K562 (cell line): ENCODE results near the gene VPS50. TPM values are rescaled to one million over a fixed set of nuclear protein-coding genes. Genes with fewer than 3 reads are reported as not detected.

Experiments used
- ATAC-seq: fragments of 200-7000 bp; cut with Tn5 transposase; 3 replicates; pipeline ENCODE4 v1.9.1; 2020; ENCODE audit warnings: moderate library complexity
- BruUV-seq: library from RNA; stranded (reverse); fragments of 400-500 nt; replicated peaks from 2 replicates; lab custom pipeline; 2021; lab: Mats Ljungman, UMichigan
- CTCF ChIA-PET: fragments of 300-600 bp; formaldehyde crosslinking; extraction: SDS; loops from one replicate; lab custom pipeline; 2021; ENCODE audit warnings: low intra/inter-chr PET ratio; lab: Yijun Ruan, JAX
- POLR2A ChIA-PET: fragments of 300-600, 350-650 bp; sonication (Branson Sonifier 250); formaldehyde crosslinking; extraction: SDS; loops from one replicate; lab custom pipeline; 2021; ENCODE audit warnings: antibody characterized with exemption, inconsistent platforms; lab: Yijun Ruan, JAX
- DNase-seq, 4 experiments: peaks; one replicate each; pipeline versions ENCODE4 v3.0.0 to v3.0.0-alpha.2; 2011 to 2018; ENCODE audit warnings: low spot score in 3 of 4, mixed read lengths in 3 of 4; ENCODE audit errors: extremely low read depth in 1 of 4
- FAIRE-seq: peaks from 2 replicates; lab custom pipeline; 2011; peaks lifted over from hg19 to GRCh38; lab: Jason Lieb, UNC
- H2AFZ ChIP-seq: 2 replicates; pipeline ENCODE4 v1.6.0; 2011; ENCODE audit warnings: low read depth, low read length, control low read depth, inconsistent platforms
- H3K27ac ChIP-seq: fragments of 200-600 bp; 3 replicates; pipeline ENCODE4 v1.8.0; 2011; ENCODE audit warnings: low read depth, mild to moderate bottlenecking, control low read depth, inconsistent platforms, low read length, moderate library complexity, mixed read lengths; ENCODE audit errors: extremely low read depth
- H3K27me3 ChIP-seq, 2 experiments: fragments of 300-600 bp in 1 of 2; 2 replicates in 1 of 2; 3 replicates in 1 of 2; pipeline versions ENCODE4 v1.6.0 to v1.8.0; 2011; ENCODE audit warnings: inconsistent platforms in 2 of 2, low read length in 2 of 2, mild to moderate bottlenecking in 1 of 2, mixed read lengths in 1 of 2, moderate library complexity in 1 of 2; ENCODE audit not compliant: control insufficient read depth in 2 of 2, insufficient read depth in 2 of 2
- H3K36me3 ChIP-seq: fragments of 300-600 bp; 3 replicates; pipeline ENCODE4 v1.8.0; 2011; ENCODE audit warnings: mild to moderate bottlenecking, low read length, inconsistent platforms; ENCODE audit not compliant: control insufficient read depth, insufficient read depth
- H3K4me1 ChIP-seq, 2 experiments: fragments of 200-600 bp in 1 of 2; replicated peaks in 1 of 2; 2 replicates in 1 of 2; 3 replicates in 1 of 2; pipeline versions ENCODE4 v1.5.1 to v1.8.0; 2011; ENCODE audit warnings: inconsistent platforms in 2 of 2, low read length in 2 of 2, mild to moderate bottlenecking in 1 of 2, mixed read lengths in 1 of 2, moderate library complexity in 1 of 2; ENCODE audit not compliant: control insufficient read depth in 2 of 2, insufficient read depth in 2 of 2
- H3K4me2 ChIP-seq: 2 replicates; pipeline ENCODE4 v1.6.1; 2011; ENCODE audit warnings: low read length, control low read depth, inconsistent platforms, mixed read lengths; ENCODE audit not compliant: insufficient read depth
- H3K4me3 ChIP-seq: fragments of 200-600 bp; sonication (generic), shearing (Covaris generic); 2 replicates; pipeline ENCODE4 v1.5.1; 2016; ENCODE audit warnings: control low read depth, inconsistent platforms
- H3K79me2 ChIP-seq: fragments of 200-600 bp; 3 replicates; pipeline ENCODE4 v1.8.0; 2011; ENCODE audit warnings: low read length, inconsistent platforms; ENCODE audit not compliant: control insufficient read depth, insufficient read depth
- H3K9ac ChIP-seq, 2 experiments: 2 replicates each; pipeline versions ENCODE4 v1.6.0 to v1.6.1; 2011; ENCODE audit warnings: low read depth in 2 of 2, low read length in 2 of 2, control low read depth in 1 of 2, inconsistent platforms in 1 of 2, mild to moderate bottlenecking in 1 of 2, mixed read lengths in 1 of 2; ENCODE audit not compliant: insufficient read depth in 1 of 2
- H3K9me1 ChIP-seq: one replicate; pipeline ENCODE4 v1.6.0; 2011; ENCODE audit warnings: inconsistent platforms, mild to moderate bottlenecking, low read length, moderate library complexity; ENCODE audit not compliant: control insufficient read depth, insufficient read depth
- H3K9me3 ChIP-seq: replicated peaks from 2 replicates; pipeline ENCODE4 v1.5.1; 2011; ENCODE audit warnings: low read depth, low read length, inconsistent platforms; ENCODE audit not compliant: control insufficient read depth, insufficient read depth
- H4K20me1 ChIP-seq: replicated peaks from 2 replicates; pipeline ENCODE4 v1.6.1; 2011; ENCODE audit warnings: low read length, inconsistent platforms, mixed read lengths; ENCODE audit not compliant: control insufficient read depth, insufficient read depth
- RFX1 ChIP-seq: fragments of 450-650 bp; IDR thresholded peaks from 2 replicates; pipeline ENCODE4 v1.6.1; 2016; ENCODE audit warnings: mild to moderate bottlenecking, moderate library complexity
- SRSF1 ChIP-seq: fragments of 200-400 bp; formaldehyde crosslinking; IDR thresholded peaks from 2 replicates; pipeline ENCODE4 v1.6.1; 2017; ENCODE audit warnings: mild to moderate bottlenecking, low read depth, low read length, moderate library complexity
- WHSC1 ChIP-seq: IDR thresholded peaks from one replicate; pipeline ENCODE4 v1.6.1; 2012; ENCODE audit warnings: low read length, control low read depth, inconsistent platforms
- ZNF165 ChIP-seq: fragments of 250-450 bp; sonication (Bioruptor Pico); IDR thresholded peaks from 2 replicates; pipeline ENCODE4 v1.4.0; 2020; ENCODE audit warnings: borderline replicate concordance
- WGBS: fragments of 100-300 bp; shearing (Covaris generic); methylation state at CpG from one replicate; pipeline ENCODE4 v1.1.6; 2016; ENCODE audit warnings: low coverage, mixed read lengths; ENCODE audit not compliant: insufficient coverage; ENCODE audit errors: missing lambda C conversion rate; 5-methylcytosine and 5-hydroxymethylcytosine counted together
- in situ Hi-C: fragments of 300-500 bp; cut with MboI; formaldehyde crosslinking; loops from 4 replicates; pipeline ENCODE4 v1.15.0; 2018; ENCODE audit warnings: inconsistent platforms, mixed read lengths
- intact Hi-C: fragments of 100-400 bp; cut with micrococcal nuclease; formaldehyde crosslinking; loops from 2 replicates; pipeline ENCODE4 v1.14.2; 2022
- polyA plus RNA-seq, 8 experiments: library from polyadenylated mRNA; depleted of rRNA in 4 of 8; stranded (reverse) in 5 of 8; unstranded in 3 of 8; fragments of >200 nt; fragmentation: Nextera tagmentation in 2 of 8; fragmentation: Illumina TruSeq in 1 of 8; extraction: Ambion mirVana in 2 of 8; extraction: Trizol in 1 of 8; gene quantifications; 2 replicates each; pipeline versions ENCODE4 v1.2.1 to v1.2.3, GENCODE V29; 2011 to 2014; ENCODE audit warnings: inconsistent platforms in 1 of 8, missing spikeins in 1 of 8
- total RNA-seq, 7 experiments: library from RNA; depleted of rRNA in 6 of 7; stranded (reverse); fragments of >200 nt in 6 of 7; fragmentation: Illumina TruSeq in 2 of 7; extraction: Trizol in 2 of 7; gene quantifications; 2 replicates each; pipeline versions ENCODE4 v1.2.1 to v1.2.3, GENCODE V29; 2011 to 2021; ENCODE audit warnings: low replicate concordance in 1 of 7
- TF ChIP-seq, protein P1 (sequence below): fragments of 450-650 bp; IDR thresholded peaks from 2 replicates; pipeline ENCODE4 v1.6.1; 2016; ENCODE audit warnings: low read depth

VPS50 gene
- total and polyA plus RNA-seq, 9 of the 15 experiments (the other 6 are each of a cell fraction or from before 2014, with no cell fraction given) = 10.5 to 29.4 (median 15.8) TPM

DNA sequence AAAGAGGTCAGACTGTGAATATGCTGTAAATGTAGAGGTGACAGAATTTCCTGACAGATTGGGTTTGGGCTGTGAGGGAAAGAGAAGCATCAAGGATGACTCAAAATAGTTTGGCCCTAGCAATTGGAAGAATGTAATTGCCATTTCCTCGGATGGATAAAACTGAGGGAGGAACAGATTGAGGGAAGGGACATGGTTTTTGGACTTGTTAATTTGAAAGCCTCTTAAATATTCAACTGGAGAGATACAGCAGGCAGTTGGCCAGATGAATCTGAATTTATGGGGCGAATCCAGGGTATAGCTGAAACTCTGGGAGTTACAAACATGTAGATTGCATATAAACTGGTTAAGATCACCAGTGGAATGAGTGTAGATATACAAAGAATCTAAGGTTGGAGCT, 3.4 kb downstream of the VPS50 start (continued):
- TF ChIP-seq, protein P1, sequence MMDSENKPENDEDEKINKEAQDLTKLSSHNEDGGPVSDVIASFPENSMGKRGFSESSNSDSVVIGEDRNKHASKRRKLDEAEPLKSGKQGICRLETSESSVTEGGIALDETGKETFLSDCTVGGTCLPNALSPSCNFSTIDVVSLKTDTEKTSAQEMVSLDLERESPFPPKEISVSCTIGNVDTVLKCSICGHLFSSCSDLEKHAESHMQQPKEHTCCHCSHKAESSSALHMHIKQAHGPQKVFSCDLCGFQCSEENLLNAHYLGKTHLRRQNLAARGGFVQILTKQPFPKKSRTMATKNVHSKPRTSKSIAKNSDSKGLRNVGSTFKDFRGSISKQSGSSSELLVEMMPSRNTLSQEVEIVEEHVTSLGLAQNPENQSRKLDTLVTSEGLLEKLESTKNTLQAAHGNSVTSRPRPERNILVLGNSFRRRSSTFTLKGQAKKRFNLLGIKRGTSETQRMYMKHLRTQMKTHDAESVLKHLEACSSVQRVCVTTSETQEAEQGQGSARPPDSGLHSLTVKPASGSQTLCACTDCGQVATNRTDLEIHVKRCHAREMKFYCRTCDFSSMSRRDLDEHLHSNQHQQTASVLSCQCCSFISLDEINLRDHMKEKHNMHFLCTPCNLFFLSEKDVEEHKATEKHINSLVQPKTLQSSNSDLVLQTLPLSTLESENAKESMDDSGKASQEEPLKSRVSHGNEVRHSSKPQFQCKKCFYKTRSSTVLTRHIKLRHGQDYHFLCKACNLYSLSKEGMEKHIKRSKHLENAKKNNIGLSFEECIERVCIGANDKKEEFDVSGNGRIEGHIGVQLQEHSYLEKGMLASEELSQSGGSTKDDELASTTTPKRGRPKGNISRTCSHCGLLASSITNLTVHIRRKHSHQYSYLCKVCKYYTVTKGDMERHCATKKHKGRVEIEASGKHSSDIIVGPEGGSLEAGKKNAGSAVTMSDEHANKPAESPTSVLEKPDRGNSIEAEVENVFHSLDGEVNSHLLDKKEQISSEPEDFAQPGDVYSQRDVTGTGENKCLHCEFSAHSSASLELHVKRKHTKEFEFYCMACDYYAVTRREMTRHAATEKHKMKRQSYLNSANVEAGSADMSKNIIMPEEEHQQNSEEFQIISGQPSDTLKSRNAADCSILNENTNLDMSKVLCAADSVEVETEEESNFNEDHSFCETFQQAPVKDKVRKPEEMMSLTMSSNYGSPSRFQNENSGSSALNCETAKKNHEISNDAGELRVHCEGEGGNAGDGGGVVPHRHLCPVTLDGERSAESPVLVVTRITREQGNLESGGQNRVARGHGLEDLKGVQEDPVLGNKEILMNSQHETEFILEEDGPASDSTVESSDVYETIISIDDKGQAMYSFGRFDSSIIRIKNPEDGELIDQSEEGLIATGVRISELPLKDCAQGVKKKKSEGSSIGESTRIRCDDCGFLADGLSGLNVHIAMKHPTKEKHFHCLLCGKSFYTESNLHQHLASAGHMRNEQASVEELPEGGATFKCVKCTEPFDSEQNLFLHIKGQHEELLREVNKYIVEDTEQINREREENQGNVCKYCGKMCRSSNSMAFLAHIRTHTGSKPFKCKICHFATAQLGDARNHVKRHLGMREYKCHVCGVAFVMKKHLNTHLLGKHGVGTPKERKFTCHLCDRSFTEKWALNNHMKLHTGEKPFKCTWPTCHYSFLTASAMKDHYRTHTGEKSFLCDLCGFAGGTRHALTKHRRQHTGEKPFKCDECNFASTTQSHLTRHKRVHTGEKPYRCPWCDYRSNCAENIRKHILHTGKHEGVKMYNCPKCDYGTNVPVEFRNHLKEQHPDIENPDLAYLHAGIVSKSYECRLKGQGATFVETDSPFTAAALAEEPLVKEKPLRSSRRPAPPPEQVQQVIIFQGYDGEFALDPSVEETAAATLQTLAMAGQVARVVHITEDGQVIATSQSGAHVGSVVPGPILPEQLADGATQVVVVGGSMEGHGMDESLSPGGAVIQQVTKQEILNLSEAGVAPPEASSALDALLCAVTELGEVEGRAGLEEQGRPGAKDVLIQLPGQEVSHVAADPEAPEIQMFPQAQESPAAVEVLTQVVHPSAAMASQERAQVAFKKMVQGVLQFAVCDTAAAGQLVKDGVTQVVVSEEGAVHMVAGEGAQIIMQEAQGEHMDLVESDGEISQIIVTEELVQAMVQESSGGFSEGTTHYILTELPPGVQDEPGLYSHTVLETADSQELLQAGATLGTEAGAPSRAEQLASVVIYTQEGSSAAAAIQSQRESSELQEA = no peak

DNA sequence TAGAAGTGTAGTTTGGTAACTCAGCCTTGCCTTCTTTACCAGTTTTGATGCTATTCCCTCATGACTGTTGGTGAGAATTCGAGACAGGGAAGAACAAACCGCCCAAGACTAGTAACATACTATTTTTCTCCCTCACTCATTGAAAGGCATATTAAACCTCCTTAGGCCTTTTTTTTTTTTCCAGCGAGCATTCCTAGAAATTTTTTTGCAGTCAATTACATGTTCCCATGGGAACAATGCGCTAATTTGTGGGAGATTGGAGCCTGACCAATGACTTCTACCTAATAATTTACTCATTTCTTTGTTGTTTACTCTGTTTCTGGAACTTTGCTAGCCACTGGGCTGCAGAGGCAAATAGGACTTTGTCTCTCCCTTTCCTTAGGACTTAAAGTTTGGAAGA, 6.0 kb downstream of the VPS50 start:
- H3K9me1 ChIP-seq = no peaks in the 10 kb centered on the region
- H3K4me3 ChIP-seq = no peak overlapping the region
- no peak overlapping the region for H3K9ac ChIP-seq
- H3K27ac ChIP-seq = 0 out of 3 replicates have a peak overlapping the region, but pooled peaks have one; percentile 25
- H3K27me3 ChIP-seq = no peaks in the 10 kb centered on the region
- DNase-seq (no peak), ATAC-seq (no peak), FAIRE-seq (no peak)
- peak overlapping the region; percentile 33; the same call in 1 of the 2 replicates for H3K4me2 ChIP-seq
- ChIA-PET POLR2A (no interaction called here), CTCF (no interaction called here)
- peaks cover 17% of the 10 kb centered on the region; the same call in 1 of the 3 replicates for H3K79me2 ChIP-seq
- H2AFZ ChIP-seq = no peak overlapping the region
- intact Hi-C loops = no loop called here
- no peak for TF ChIP-seq SRSF1
- no peak for TF ChIP-seq ZNF165 (CRISPR knock-in tag)
- 0 out of 2 replicates have a peak, but pooled peaks have one; percentile 13 for TF ChIP-seq RFX1
- TF ChIP-seq WHSC1 = no peak
- peaks cover 0 to 4% of the 10 kb centered on the region in 2 experiments; a peak in 2 of 5 replicates for H3K4me1 ChIP-seq
- no peaks in the 10 kb centered on the region for H4K20me1 ChIP-seq
- WGBS = 61% methylated on average over 4 of the region's 4 CpGs
- H3K36me3 ChIP-seq = no peaks in the 10 kb centered on the region
- in situ Hi-C loops = loop anchor here (5.0 kb wide), 1 partner anchor 309 kb away; no protein-coding TSS in a partner anchor
- no TSS peak for BruUV-seq
- H3K9me3 ChIP-seq = no peaks in the 10 kb centered on the region
